SK-N-SH (cell line): Measurements from ENCODE around the gene SNX11.

Experiments
- ELF1 ChIP-seq: IDR thresholded peaks from 2 replicates; pipeline ENCODE4 v1.4.0; 2012
- EP300 ChIP-seq, 2 experiments: IDR thresholded peaks; 2 replicates each; pipeline versions ENCODE4 v1.4.0 to v1.6.1; 2012; ENCODE audit warnings: borderline replicate concordance in 1 of 2, low read depth in 1 of 2, low read length in 1 of 2
- MXI1 ChIP-seq: IDR thresholded peaks from 2 replicates; pipeline ENCODE4 v1.6.1; 2012; ENCODE audit warnings: mild to moderate bottlenecking, low read depth, low read length, improper control_type of control experiment
- NFIC ChIP-seq: IDR thresholded peaks from 2 replicates; pipeline ENCODE4 v1.4.0; 2012; ENCODE audit warnings: borderline replicate concordance
- POLR2AphosphoS5 ChIP-seq: IDR thresholded peaks from 2 replicates; pipeline ENCODE4 v1.6.1; 2012; ENCODE audit warnings: low read depth, low read length
- REST ChIP-seq: IDR thresholded peaks from 2 replicates; pipeline ENCODE4 v1.6.1; 2012; ENCODE audit warnings: mild to moderate bottlenecking, low read depth, low read length, moderate library complexity
- RFX5 ChIP-seq: IDR thresholded peaks from 2 replicates; pipeline ENCODE4 v1.6.1; 2012; ENCODE audit warnings: mild to moderate bottlenecking, improper control_type of control experiment, low read length
- RXRA ChIP-seq: IDR thresholded peaks from 2 replicates; pipeline ENCODE4 v1.4.0; 2012; ENCODE audit warnings: low read depth, mild to moderate bottlenecking, borderline replicate concordance
- SMC3 ChIP-seq: IDR thresholded peaks from 2 replicates; pipeline ENCODE4 v1.6.1; 2012; ENCODE audit warnings: low read depth, low read length, improper control_type of control experiment
- TAF1 ChIP-seq: IDR thresholded peaks from 2 replicates; pipeline ENCODE4 v1.6.1; 2012; ENCODE audit warnings: low read depth, mild to moderate bottlenecking, low read length, moderate library complexity, borderline replicate concordance
- USF2 ChIP-seq: fragments of 150-350 bp; IDR thresholded peaks from 2 replicates; pipeline ENCODE4 v1.6.1; 2017; ENCODE audit warnings: antibody characterized with exemption, low read length, low read depth, borderline replicate concordance
- TF ChIP-seq, protein P1 (sequence below): fragments of 200-600 bp; sonication (generic); IDR thresholded peaks from 2 replicates; pipeline ENCODE4 v1.6.1; 2017; ENCODE audit warnings: antibody characterized with exemption, mild to moderate bottlenecking, moderate library complexity
- TF ChIP-seq, protein P2 (sequence below): fragments of 150-350 bp; IDR thresholded peaks from 2 replicates; pipeline ENCODE4 v1.6.1; 2016; ENCODE audit warnings: mild to moderate bottlenecking, low read depth, low read length

DNA sequence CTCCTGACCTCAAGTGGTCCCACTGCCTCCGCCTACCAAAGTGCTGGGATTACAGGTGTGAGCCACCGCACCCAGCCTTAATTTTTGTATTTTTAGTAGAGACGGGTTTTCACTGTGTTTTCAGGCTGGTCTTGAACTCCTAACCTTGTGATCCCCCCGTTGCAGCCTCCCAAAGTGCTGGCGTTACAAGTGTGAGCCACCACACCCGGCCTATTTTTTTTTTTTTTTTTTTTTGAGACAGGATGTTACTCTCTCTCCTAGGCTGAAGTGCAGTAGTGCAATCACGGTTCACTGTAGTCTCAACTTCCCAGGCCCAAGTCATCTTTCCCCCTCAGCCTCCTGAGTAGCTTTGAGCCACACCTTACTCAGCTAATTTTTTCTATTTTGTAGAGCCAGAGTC, 3.1 kb upstream of the SNX11 start:
- TF ChIP-seq ELF1 (no peak), REST (no peak), SMC3 (no peak), USF2 (no peak), TAF1 (no peak), NFIC (no peak), RXRA (no peak), POLR2AphosphoS5 (no peak), EP300 (IDR thresholded peaks at IDR 0.05; ENCODE audit: borderline replicate concordance in 1 of 2, low read depth in 1 of 2, low read length in 1 of 2) (no peak), RFX5 (no peak), MXI1 (no peak)
- TF ChIP-seq, protein P1, sequence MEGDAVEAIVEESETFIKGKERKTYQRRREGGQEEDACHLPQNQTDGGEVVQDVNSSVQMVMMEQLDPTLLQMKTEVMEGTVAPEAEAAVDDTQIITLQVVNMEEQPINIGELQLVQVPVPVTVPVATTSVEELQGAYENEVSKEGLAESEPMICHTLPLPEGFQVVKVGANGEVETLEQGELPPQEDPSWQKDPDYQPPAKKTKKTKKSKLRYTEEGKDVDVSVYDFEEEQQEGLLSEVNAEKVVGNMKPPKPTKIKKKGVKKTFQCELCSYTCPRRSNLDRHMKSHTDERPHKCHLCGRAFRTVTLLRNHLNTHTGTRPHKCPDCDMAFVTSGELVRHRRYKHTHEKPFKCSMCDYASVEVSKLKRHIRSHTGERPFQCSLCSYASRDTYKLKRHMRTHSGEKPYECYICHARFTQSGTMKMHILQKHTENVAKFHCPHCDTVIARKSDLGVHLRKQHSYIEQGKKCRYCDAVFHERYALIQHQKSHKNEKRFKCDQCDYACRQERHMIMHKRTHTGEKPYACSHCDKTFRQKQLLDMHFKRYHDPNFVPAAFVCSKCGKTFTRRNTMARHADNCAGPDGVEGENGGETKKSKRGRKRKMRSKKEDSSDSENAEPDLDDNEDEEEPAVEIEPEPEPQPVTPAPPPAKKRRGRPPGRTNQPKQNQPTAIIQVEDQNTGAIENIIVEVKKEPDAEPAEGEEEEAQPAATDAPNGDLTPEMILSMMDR = no peak
- TF ChIP-seq, protein P2, sequence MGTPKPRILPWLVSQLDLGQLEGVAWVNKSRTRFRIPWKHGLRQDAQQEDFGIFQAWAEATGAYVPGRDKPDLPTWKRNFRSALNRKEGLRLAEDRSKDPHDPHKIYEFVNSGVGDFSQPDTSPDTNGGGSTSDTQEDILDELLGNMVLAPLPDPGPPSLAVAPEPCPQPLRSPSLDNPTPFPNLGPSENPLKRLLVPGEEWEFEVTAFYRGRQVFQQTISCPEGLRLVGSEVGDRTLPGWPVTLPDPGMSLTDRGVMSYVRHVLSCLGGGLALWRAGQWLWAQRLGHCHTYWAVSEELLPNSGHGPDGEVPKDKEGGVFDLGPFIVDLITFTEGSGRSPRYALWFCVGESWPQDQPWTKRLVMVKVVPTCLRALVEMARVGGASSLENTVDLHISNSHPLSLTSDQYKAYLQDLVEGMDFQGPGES = no peak
